SK-N-DZ (cell line): ENCODE measurements around the gene ROCK1.

ENCODE experiments used
- DNase-seq: peaks from one replicate; pipeline ENCODE4 v3.0.0-alpha.2; 2015; ENCODE audit warnings: low spot score

The ROCK1 gene

DNA sequence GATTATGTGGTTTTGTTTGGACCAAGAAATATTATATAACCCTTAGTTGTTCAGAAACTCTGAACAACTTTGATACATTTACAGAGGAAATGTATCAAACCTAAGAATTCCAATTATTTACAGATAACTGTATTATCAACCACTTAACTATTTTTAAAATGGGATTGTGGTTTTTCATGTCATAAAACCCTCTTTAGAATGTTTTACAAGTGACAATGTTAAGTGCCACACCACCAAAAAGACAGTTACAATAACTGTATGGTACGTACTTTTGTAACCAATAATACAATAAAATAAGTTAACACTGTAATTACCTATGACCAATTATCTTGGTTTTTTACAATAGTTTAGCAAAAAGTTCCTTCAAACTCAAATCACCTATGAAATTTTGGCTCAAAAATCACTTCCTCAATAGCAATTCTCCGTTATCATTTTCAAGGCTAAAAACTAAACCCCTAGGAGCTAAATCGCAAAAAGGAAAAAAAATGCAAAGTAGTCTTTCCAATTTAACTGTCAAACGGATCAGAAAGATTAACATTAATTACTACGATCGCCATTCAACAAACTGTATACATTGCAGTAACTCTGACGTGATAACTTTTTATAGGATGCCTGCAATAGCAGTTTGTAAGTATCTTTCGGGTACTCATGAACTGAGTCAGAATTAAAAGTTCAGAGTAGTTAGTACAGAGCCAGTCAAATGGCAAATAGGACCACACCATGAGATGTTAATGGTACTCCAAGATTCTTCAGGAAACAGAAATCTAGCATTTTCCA lies 1.5 kb downstream of the ROCK1 start:
- DNase-seq, result no peak

DNA sequence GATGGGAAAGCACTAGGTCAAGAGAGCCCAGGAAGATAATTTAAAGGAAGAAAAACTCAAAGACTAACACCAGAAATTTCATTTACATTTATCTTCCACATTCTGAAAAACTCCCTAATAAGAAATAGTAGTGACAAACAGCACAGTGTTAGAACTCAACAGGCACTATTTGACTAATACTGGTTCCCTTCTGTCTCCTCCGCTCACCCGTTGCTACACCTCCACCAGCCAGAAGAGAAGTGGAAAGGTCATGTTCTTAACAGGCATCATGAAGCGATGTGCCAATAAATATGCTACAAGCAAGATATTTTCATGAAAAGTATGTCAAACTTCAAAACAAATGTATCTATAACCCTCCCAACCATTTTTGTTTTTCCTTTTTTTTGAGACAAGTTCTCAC lies 5.7 kb downstream of the ROCK1 start:
- DNase-seq, result no peak

DNA sequence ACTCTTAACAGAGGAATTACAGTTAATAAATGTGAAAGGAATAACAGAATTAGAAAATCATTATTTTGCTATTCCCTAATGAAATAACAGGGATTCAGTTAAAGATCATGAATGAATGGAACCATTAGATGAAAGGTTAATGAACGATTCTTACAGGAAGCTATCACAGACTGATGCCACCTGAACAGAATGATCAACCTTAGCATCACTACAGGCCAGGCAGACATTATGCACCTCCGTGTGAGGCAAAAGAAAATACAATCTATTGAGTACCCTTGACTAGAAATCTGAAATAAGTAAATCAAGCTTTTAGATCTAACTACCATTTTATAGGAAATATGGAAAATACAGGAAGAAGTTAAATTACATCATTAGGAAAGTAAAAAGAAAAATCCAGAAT lies 10.4 kb downstream of the ROCK1 start:
- DNase-seq, result no peak

DNA sequence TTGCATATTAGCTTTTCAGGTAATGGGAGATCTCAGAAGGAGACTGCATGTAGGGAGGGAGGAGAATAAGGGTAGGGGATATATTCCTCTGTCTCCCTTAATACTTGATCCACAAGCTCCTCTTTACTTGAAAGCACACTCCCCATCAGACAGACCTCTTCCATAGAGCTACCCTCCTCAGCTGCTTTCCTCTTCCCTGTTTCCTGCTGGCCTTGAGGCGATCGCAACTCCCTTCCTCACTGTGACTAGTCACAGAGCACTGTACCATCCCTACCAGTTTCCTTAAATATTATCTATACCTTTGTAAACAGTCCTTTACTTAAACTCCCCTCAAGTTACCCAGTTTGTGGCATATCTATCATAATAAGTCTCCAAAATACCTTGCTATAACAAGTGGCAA lies 10.9 kb downstream of the ROCK1 start:
- DNase-seq, result no peak

DNA sequence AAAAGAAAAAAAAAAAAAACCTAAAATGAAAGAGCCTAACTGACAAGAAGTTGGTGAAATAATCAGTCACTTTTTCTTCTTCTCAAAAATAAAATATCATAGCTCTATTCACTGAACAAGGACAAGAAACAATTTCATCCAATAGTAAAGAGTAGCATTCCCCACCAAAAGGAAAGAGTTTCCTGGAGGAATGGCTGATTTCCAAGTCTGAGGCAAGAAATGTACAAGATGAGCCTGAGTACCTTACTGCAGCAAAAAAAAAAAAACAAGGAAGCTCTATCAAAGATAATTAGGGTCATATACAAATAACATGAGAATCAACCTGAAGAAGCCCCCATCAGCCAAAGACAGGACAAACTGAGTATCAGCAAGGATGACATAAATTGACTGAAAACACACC lies 11.5 kb downstream of the ROCK1 start:
- no peak for DNase-seq

DNA sequence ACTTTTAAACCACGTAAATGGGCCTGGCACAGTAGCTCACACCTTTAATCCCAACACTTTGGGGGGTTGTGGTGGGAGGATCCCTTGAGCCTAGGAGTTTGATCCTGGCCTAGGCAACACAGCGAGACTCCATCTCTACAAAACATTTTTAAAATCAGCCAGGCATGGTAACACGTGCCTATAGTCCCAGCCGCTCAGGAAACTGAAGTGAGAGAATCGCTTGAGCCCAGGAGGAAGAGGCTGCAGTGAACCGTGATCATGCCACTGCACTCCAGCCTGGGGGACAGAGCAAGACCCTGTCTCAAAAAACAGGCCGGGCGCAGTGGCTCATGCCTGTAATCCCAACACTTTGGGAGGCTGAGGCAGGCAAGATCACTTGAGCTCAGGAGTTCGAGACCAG lies 12.2 kb downstream of the ROCK1 start:
- no peak for DNase-seq

DNA sequence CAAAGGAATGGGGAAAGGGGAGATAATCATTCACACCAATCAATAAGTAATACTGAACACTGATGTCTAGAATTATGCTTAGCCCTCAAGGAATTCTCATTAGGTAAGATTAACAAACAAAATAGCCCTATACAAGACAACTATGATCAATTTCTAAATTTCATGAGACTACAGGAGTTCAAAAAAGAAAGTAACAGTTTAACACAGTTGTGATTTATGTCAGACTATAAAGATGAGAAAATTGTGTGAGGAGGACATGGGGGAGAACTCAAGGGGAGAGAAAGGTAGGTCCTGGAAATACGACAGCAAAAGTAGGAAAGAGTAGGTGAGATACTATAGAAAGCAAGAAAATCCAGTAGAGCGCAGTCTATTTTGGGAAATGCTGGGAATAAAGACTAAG lies 14.9 kb downstream of the ROCK1 start:
- no peak for DNase-seq

DNA sequence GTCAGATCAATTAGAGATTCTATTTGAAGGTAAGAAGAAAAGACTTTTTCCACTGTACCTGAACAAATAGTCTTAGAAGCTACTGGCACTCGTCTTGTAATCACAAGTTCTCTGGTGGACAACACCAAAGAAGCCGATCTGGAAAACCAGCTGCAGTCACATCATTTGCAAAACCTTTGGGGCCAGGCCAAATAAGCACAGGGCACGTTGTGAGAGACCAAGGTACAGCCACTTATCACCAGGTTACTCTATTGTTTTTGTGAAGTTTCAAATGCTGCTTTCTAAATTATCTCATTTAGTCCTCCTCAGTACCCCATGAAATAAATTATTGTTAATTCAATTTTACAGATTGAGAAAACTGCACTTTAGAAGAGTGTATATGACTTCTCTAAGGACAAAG lies 18.5 kb downstream of the ROCK1 start:
- DNase-seq, result no peak

DNA sequence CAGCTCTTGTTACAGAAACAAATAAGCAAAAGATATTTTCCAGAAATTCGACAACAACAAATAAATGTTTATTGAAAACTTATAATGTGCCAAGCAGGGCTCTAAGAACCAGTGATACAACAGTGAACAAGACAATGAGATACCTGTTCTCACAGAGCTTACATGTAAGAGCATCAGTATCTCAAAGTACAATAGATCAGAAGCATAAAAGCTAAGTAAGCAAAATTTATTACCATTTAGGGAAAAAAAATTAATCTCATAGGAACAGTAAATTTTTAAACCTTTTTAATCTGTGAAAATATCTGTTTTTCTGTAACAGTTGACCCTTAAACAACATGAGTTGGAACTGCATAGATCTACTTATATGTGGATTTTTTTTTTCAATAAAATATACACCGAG lies 20.9 kb downstream of the ROCK1 start:
- DNase-seq, result no peak

DNA sequence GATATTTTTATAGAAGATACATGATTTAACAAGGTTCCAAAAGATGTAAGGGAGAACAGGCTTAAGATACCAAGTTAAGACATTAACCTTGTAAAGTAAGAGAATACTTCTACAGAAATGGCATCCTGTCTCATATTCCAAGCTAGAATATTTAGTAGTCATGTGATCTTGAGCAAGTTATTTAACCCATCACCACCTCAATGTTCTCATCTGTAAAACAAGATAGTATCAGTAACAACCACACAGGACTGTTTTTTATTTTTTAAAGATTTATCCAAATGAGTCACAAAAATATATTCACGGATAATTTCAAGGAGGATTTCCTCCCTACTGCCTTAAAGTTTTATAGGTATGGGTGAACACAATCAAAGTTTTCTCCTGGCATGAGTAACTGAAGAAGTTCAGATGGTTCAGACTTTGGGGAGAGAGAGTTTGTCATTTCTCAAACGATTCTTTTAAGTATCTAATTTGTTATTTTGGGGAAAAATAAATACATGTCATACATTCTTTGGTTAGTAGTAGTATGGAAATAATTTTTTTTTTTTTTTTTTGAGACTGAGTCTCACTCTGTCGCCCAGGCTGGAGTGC lies 25.9 kb downstream of the ROCK1 start:
- DNase-seq, result no peak

DNA sequence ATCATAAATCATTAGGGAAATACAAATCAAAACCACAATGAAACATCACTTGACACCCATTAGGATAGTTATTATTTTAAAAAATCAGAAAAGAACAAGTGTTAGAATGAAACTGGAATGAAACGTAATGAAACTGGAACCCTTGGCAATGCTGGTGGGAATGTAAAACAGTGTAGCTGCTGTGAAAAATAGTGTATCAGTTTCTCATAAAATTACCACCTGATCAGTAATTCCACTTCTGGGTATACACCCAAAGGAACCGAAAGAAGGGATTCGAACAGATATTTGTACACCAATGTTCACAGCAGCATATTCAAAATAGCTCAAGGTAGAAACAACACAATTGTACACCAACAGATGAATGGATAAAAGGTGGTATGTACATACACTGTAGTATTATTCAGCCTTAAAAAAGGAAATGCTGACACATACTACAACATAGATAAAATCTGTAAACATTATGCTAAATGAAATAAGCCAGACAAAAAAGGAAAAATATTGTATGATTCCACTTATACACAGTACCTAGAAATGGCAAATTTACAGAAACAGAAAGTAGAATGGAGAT lies 27.0 kb downstream of the ROCK1 start:
- no peak for DNase-seq

DNA sequence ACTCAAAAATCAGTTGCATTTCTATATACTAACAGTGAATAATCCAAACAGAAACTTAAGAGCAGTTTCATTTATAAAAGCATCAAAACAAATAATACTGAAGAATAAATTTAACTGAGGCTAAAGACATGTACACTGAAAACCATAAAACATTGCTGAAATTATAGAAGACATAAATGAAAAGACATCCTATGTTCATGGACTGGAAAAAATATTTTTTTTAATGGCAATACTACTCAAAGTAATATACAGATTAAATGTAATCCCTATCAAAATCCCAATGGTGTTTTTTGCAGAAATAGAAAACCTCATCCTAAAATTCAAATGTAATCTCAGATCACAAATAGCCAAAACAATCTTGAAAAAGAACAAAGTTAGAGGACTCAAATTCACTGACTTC lies 28.6 kb downstream of the ROCK1 start:
- no peak for DNase-seq

DNA sequence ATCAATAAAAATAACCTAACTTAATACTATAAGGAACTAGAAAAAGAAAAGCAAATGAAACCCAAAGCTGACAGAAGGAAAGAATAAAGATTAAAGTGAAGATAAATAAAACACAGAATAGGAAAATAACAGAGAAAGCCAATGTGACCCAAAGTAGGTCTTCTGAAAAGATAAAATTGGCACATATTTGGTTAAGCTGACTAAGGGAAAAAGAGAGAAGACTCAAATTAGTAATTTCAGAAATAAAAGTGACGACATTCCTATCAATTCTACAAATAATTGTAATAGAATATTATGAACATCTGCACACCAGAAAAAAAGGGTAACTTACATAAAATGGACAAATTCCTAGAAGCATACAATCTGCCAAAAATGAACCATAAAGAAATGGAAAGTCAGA lies 30.2 kb downstream of the ROCK1 start:
- no peak for DNase-seq

DNA sequence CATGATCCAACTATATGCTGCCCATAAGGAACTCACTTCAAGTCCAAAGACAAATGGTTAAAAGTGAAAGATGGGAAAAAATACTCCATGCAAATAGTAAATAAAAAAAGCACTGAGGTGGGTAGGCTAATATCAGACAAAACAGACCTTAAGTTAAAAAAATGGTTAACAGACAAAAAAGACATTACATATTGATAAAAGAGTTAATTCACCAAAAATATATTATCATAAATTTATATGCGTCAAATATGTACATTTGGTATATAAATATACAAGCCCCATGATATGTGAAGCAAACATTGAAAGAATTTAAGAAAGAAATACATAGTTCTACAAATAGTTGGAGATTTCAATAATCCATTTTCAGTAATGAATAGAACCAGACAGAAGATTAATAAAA lies 31.0 kb downstream of the ROCK1 start:
- DNase-seq, result no peak

DNA sequence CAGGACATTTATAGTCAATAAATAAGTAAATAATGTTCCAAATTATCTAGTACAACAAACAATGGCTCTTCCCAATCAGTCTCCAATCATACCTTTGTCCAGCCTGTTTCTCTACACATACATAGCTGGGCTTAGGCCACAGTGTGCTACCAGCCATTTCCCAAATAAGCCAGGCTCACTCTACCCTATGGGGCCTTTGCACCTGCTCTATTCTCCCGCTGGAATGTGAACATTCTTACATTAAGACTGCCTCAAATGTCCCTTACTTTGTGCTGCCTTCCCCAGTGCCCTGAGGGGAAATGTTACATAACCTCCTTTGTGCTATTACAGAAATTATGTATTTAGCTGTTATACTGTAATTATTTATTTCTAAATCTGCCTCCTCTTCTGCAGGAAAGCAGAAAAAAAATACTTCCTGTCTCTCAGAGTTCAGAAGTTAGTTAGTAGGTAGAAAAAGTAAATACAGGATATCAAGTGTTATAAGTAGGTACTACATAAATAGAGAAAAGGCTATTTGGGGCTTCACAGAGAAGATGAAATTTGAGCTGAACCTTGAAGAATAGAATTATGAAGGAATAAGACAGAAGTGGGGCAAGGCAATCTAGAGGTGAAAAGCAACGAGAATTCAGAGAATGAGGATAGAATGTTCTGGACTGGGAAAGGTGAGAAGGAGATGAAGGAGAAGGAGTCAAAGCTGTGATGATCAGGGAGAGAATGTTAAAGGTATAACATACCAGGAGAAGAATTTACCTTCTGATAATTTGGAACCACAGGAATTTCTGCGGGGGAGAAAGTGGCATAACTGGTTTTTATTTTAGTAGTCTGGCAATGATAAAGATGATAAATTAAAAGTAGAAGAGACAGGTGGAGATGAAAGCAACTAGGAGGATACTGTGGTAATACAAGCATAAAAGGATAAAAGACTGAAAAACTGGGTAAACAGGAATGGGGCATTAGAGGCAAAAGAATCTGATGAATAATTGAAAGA lies 37.0 kb downstream of the ROCK1 start:
- DNase-seq, result no peak

DNA sequence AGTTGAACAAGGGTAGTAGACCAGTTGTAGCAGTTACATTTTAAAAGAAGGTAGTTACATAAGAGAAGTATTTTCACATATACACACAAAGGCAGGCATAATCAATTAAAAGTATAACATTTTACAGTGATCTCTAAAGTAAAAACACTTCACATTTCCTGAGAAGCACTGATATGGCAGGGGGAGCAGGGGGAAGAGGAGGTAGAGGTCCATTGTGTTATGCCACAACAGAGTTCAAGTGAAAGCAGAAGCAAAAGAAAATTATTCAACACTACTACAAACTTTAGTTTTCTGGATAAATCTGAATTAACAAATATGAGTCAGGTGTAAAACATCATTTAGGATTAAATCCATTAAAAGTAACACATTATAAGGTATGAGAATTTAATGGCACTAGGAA lies 38.4 kb downstream of the ROCK1 start:
- no peak for DNase-seq

DNA sequence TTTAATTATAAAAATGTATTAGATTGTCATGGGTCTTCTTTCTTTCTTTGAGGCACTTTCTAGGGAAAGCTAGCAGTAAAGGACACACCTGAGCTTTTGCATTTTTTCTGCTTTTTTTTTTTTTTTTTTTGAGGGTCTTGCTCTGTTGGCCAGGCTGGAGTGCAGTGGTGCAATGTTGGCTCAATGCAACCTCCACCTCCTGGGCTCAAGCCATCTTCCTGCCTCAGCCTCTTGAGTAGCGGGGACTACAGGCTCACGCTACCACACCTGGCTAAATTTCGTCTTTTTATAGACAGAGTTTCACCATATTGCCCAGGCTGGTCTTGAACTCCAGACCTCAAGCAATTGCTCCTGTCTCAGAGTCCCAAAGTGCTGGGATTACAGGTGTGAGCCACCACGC lies 40.5 kb downstream of the ROCK1 start:
- no peak for DNase-seq

DNA sequence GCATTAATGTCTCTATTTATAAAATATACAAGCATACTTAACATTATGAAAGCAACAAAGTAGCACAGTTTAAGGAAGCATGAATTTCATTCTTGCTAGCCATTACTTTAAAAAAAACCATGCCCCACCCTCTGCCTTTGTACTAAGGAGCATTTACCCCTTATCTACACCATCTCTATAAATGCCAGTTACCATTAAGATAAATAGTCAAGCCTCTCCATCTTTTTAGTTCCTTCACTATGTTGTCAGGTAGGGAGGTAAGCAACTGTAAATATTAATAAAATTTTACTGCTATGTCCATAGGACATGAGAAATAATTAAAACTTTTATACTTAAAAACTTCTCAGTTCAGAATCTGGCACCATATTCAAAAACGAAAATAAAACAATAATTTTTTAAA lies 42.1 kb downstream of the ROCK1 start:
- DNase-seq, result peak; percentile 37

DNA sequence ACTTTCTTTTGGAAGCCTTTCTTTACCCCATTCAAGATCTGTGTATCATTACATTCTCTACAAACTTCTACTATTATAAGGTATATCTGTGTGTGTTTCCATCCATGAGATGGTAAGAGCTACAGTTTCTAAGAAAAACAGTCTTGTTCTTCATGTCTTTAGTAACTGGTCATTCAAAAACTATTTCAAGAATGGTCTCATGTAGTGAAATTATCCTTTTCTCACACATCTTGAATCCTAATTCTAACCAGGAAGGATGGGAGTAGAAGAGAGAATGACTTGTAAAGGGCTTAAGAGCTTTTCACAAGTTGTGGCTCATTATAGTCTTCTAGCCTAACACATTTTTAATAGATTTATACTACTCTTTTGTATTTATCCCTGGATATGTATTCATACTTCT lies 47.3 kb downstream of the ROCK1 start:
- no peak for DNase-seq

DNA sequence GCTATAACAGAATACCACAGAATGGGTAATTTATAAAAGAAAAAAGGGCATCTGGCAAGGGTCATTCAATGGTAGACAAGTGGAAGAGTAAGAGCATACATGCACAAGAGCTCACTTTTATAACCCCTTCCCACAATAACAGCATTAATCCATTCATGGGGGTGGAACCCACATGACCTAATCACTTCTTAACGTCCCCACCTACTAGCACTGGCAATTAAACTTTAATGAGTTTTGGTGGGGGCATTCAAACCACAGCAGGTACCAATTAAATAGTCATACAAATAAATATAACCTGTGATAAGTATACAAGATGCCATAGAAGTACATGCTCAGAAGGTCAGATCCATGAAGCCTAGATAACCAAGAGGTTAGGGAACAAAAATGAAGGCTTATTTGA lies 48.6 kb downstream of the ROCK1 start:
- DNase-seq, result no peak

DNA sequence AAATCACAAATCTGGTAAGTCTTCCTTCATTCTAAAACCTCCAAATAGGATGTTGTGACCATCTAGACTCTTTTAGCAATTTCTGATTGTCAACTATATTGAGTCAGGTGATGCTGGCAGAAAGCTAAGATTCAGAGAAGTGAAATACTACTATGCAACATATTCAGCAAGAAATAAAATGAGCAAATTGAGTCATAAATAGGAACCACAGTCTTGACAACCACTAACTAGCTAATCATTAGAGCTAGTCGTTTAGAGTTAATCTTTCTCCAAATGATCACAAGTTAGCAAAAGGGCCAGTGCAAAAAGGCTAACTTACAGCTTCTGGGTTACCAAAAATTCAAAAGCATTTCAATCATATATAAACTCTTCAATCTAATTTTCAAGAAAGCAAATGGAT lies 54.5 kb downstream of the ROCK1 start:
- no peak for DNase-seq

DNA sequence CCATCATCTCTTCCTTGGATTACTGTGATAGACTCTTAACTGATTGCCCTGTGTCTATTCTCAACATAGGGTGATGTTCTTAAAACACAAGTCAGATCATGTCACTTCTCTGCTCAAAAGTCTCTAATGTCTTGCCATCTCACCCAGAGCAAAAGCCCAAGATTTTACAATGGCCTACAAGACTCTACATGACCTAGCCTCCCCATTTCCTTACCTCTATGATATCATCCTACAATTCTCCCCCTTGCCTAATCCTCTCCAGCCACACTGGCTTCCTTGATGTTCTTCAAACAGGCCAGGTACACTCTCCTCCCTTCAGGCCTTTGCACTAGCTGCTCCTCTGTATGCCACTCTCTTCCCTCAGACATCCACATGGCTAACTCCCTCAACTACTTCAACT lies 55.1 kb downstream of the ROCK1 start:
- no peak for DNase-seq
